K562 (cell line): ENCODE data around the gene C2CD2L. TPM values are rescaled to one million over a fixed set of nuclear protein-coding genes. Genes with fewer than 3 reads are reported as not detected.

ENCODE experiments used
- ARNT ChIP-seq, 2 experiments: fragments of 450-650 bp; IDR thresholded peaks; 2 replicates each; pipeline ENCODE4 v1.6.1; 2016; ENCODE audit warnings: mild to moderate bottlenecking in 1 of 2
- CTBP1 ChIP-seq: fragments of 450-650 bp; IDR thresholded peaks from 2 replicates; pipeline ENCODE4 v1.6.1; 2016; ENCODE audit warnings: borderline replicate concordance
- E2F5 ChIP-seq: sonication (generic); formaldehyde crosslinking; IDR thresholded peaks from 2 replicates; pipeline ENCODE4 v1.8.0; 2022; ENCODE audit warnings: mild to moderate bottlenecking, missing genetic modification reagents
- FOXJ3 ChIP-seq: sonication (generic); formaldehyde crosslinking; IDR thresholded peaks from 2 replicates; pipeline ENCODE4 v1.4.0; 2020; ENCODE audit warnings: mild to moderate bottlenecking, missing genetic modification reagents
- FOXO4 ChIP-seq: fragments of 450-650 bp; formaldehyde crosslinking; IDR thresholded peaks from 2 replicates; pipeline ENCODE4 v1.4.0; 2020; ENCODE audit warnings: mild to moderate bottlenecking, moderate library complexity
- HDAC3 ChIP-seq: fragments of 450-650 bp; IDR thresholded peaks from 2 replicates; pipeline ENCODE4 v1.6.1; 2018; ENCODE audit warnings: borderline replicate concordance, mild to moderate bottlenecking, moderate library complexity; ENCODE audit not compliant: partially characterized antibody
- HNRNPLL ChIP-seq: fragments of 200-400 bp; formaldehyde crosslinking; IDR thresholded peaks from 2 replicates; pipeline ENCODE4 v1.6.1; 2017; ENCODE audit warnings: low read length, low read depth, mild to moderate bottlenecking; ENCODE audit not compliant: poor library complexity, severe bottlenecking
- KLF16 ChIP-seq: IDR thresholded peaks from 2 replicates; pipeline ENCODE4 v1.6.1; 2016; ENCODE audit warnings: antibody characterized with exemption
- MED1 ChIP-seq: sonication (generic); formaldehyde crosslinking; IDR thresholded peaks from 2 replicates; pipeline ENCODE4 v1.8.1; 2023; ENCODE audit warnings: missing genetic modification reagents, borderline replicate concordance
- MEF2D ChIP-seq: conservative IDR thresholded peaks from 2 replicates; pipeline ENCODE4 v1.6.1; 2016; ENCODE audit warnings: low read depth, missing genetic modification characterization, missing compliant biosample characterization
- NCOA1 ChIP-seq: fragments of 450-650 bp; IDR thresholded peaks from 2 replicates; pipeline ENCODE4 v1.6.1; 2016; ENCODE audit warnings: low read depth
- PHB2 ChIP-seq: fragments of 450-650 bp; IDR thresholded peaks from 2 replicates; pipeline ENCODE4 v1.6.1; 2017; ENCODE audit warnings: low read depth
- RBFOX2 ChIP-seq: fragments of 200-400 bp; formaldehyde crosslinking; IDR thresholded peaks from 2 replicates; pipeline ENCODE4 v1.6.1; 2017; ENCODE audit warnings: low read depth, mild to moderate bottlenecking, low read length, moderate library complexity
- SETDB1 ChIP-seq: IDR thresholded peaks from one replicate; pipeline ENCODE4 v1.6.1; 2012; ENCODE audit warnings: low read length, control low read depth, inconsistent platforms
- SMARCA4 ChIP-seq: fragments of 450-650 bp; IDR thresholded peaks from 2 replicates; pipeline ENCODE4 v1.6.1; 2016
- SMARCE1 ChIP-seq: fragments of 450-650 bp; IDR thresholded peaks from 2 replicates; pipeline ENCODE4 v1.7.1; 2016; ENCODE audit warnings: mild to moderate bottlenecking
- SNAPC5 ChIP-seq: fragments of 250-450 bp; sonication (Bioruptor Pico); IDR thresholded peaks from 2 replicates; pipeline ENCODE4 v1.8.0; 2021; ENCODE audit warnings: moderate library complexity, mild to moderate bottlenecking, inconsistent platforms
- STAT5A ChIP-seq: IDR thresholded peaks from 2 replicates; pipeline ENCODE4 v1.6.1; 2012; ENCODE audit warnings: low read length, inconsistent platforms, borderline replicate concordance
- TAF7 ChIP-seq: fragments of 450-650 bp; IDR thresholded peaks from 2 replicates; pipeline ENCODE4 v1.6.1; 2016; ENCODE audit warnings: missing genetic modification characterization, missing compliant biosample characterization
- TRIM28 ChIP-seq: fragments of 450-650 bp; IDR thresholded peaks from 2 replicates; pipeline ENCODE4 v1.6.1; 2017
- ZBTB49 ChIP-seq: sonication (generic); formaldehyde crosslinking; IDR thresholded peaks from 2 replicates; pipeline ENCODE4 v1.8.0; 2022; ENCODE audit warnings: missing genetic modification reagents, mild to moderate bottlenecking, borderline replicate concordance
- ZNF140 ChIP-seq: fragments of 250-450 bp; sonication (Bioruptor Pico); IDR thresholded peaks from 2 replicates; pipeline ENCODE4 v1.8.0; 2021; ENCODE audit warnings: moderate library complexity, mild to moderate bottlenecking, inconsistent platforms
- ZNF175 ChIP-seq: fragments of 200-800 bp; sonication (Bioruptor generic); IDR thresholded peaks from 2 replicates; pipeline ENCODE4 v1.6.1; 2016; ENCODE audit warnings: low read depth, mild to moderate bottlenecking, missing genetic modification characterization, missing compliant biosample characterization
- ZNF311 ChIP-seq: fragments of 250-450 bp; sonication (Bioruptor Pico); IDR thresholded peaks from 2 replicates; pipeline ENCODE4 v1.4.0; 2020; ENCODE audit warnings: mild to moderate bottlenecking, moderate library complexity
- ZNF436 ChIP-seq: fragments of 250-450, 450-650 bp; sonication (Bioruptor Pico); formaldehyde crosslinking; IDR thresholded peaks from 2 replicates; pipeline ENCODE4 v1.7.0; 2020; ENCODE audit warnings: mild to moderate bottlenecking
- ZNF696 ChIP-seq: fragments of 250-450 bp; sonication (Bioruptor Pico); conservative IDR thresholded peaks from 2 replicates; pipeline ENCODE4 v1.4.0; 2020; ENCODE audit warnings: mild to moderate bottlenecking, moderate library complexity
- ZNF778 ChIP-seq: fragments of 450-650 bp; formaldehyde crosslinking; IDR thresholded peaks from 2 replicates; pipeline ENCODE4 v1.4.0; 2020; ENCODE audit warnings: mild to moderate bottlenecking, moderate library complexity
- polyA plus RNA-seq, 8 experiments: library from polyadenylated mRNA; depleted of rRNA in 4 of 8; stranded (reverse) in 5 of 8; unstranded in 3 of 8; fragments of >200 nt; fragmentation: Nextera tagmentation in 2 of 8; fragmentation: Illumina TruSeq in 1 of 8; extraction: Ambion mirVana in 2 of 8; extraction: Trizol in 1 of 8; gene quantifications; 2 replicates each; pipeline versions ENCODE4 v1.2.1 to v1.2.3, GENCODE V29; 2011 to 2014; ENCODE audit warnings: inconsistent platforms in 1 of 8, missing spikeins in 1 of 8
- total RNA-seq, 7 experiments: library from RNA; depleted of rRNA in 6 of 7; stranded (reverse); fragments of >200 nt in 6 of 7; fragmentation: Illumina TruSeq in 2 of 7; extraction: Trizol in 2 of 7; gene quantifications; 2 replicates each; pipeline versions ENCODE4 v1.2.1 to v1.2.3, GENCODE V29; 2011 to 2021; ENCODE audit warnings: low replicate concordance in 1 of 7

C2CD2L gene
- total and polyA plus RNA-seq, 9 of the 15 experiments (the other 6 are each of a cell fraction or from before 2014, with no cell fraction given): 0.66 to 41.2 (median 14.8) TPM

GRCh38 chr11:119095066-119095880 is 11.9 kb upstream of the C2CD2L start (continued):
- TF ChIP-seq ZNF175 (no peak), ZNF311 (CRISPR knock-in tag) (no peak), ZNF140 (CRISPR knock-in tag) (no peak), SNAPC5 (CRISPR knock-in tag) (no peak), RBFOX2 (peak; percentile 97), FOXJ3 (CRISPR knock-in tag) (no peak), ZNF436 (no peak), STAT5A (peak; percentile 24; the same call in 1 of the 2 replicates), HDAC3 (no peak), PHB2 (no peak), ZBTB49 (peak; percentile 92), TAF7 (peak; percentile 93), ZNF696 (no peak), FOXO4 (CRISPR knock-in tag) (no peak), SMARCA4 (0 out of 2 replicates have a peak, but pooled peaks have one; percentile 15), ZNF778 (CRISPR knock-in tag) (no peak), SETDB1 (no peak), TRIM28 (no peak), NCOA1 (no peak), SMARCE1 (no peak), KLF16 (no peak), MEF2D (tag) (no peak), MED1 (no peak), HNRNPLL (peak; percentile 95), ARNT (IDR thresholded peaks at IDR 0.05) (0 out of 4 replicates have a peak, but pooled peaks of 1 of the 2 experiments have one; percentile 40), E2F5 (CRISPR knock-in tag) (peak; percentile 94), CTBP1 (peak; percentile 88; the same call in 1 of the 2 replicates)
